SU-DHL-6 (cell line): Measurements from ENCODE around the gene PKDCC.

Source experiments
- EZH2phosphoT487 ChIP-seq: fragments of 200-600 bp; sonication (generic), shearing (Covaris generic); conservative IDR thresholded peaks from 2 replicates; pipeline ENCODE4 v1.6.1; 2018; ENCODE audit warnings: mild to moderate bottlenecking, antibody characterized with exemption, low read length, moderate library complexity, mixed read lengths
- TF ChIP-seq, protein P1 (sequence below): fragments of 200-600 bp; sonication (generic); IDR thresholded peaks from one replicate; pipeline ENCODE4 v1.5.1; 2017; ENCODE audit warnings: antibody characterized with exemption, mild to moderate bottlenecking, low read length, moderate library complexity; ENCODE audit not compliant: insufficient read depth, poor library complexity, severe bottlenecking

DNA sequence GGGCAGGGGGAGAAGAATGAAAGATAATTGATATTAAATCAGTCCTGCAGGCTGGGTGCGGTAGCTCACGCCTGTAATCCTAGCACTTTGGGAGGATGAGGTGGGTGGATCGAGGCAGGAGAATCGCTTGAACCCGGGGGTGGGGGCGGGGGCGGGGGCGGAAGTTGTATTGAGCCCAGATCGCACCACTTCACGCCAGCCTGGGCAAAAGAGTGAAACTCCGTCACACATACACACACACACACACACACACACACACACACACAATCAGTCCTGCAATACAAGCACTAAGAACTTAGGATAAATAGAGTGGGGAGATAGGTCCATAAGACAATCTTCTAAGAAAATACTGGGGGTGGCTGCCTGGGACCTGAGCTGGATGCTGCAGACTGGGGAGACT is 15.1 kb upstream of the PKDCC start:
- TF ChIP-seq, protein P1, sequence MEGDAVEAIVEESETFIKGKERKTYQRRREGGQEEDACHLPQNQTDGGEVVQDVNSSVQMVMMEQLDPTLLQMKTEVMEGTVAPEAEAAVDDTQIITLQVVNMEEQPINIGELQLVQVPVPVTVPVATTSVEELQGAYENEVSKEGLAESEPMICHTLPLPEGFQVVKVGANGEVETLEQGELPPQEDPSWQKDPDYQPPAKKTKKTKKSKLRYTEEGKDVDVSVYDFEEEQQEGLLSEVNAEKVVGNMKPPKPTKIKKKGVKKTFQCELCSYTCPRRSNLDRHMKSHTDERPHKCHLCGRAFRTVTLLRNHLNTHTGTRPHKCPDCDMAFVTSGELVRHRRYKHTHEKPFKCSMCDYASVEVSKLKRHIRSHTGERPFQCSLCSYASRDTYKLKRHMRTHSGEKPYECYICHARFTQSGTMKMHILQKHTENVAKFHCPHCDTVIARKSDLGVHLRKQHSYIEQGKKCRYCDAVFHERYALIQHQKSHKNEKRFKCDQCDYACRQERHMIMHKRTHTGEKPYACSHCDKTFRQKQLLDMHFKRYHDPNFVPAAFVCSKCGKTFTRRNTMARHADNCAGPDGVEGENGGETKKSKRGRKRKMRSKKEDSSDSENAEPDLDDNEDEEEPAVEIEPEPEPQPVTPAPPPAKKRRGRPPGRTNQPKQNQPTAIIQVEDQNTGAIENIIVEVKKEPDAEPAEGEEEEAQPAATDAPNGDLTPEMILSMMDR = no peak
- no peak for TF ChIP-seq EZH2phosphoT487
